ENCODE measurements around the gene GGA1. TPM values are rescaled to one million over a fixed set of nuclear protein-coding genes. Genes with fewer than 3 reads are reported as not detected.

The GGA1 gene
- total RNA-seq, 1 donor from 2014 or later, result 15.7 TPM

DNA sequence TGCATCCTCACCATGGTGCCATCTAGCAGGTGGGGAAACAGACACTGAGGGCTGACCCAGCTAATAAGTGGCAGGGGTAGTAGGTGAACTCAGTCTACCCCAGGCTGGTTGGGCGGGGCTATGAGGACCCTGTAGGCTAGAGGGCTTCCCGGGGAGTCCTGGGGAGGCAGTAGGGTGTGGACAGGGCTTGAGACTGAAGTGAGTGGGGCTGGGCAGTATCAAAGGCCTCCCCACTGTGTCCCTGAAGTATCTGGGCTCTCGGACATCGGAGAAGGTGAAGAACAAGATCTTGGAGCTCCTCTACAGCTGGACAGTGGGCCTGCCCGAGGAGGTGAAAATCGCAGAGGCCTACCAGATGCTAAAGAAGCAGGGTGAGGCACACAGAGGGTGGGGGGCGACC lies 11.4 kb downstream of the GGA1 start:
- Histone ChIP-seq H3K9ac (ENCODE audit: low read depth in 1 of 3, low read length in 3 of 3) (no peak overlapping the region), H3K4me1 (ENCODE audit: control insufficient read depth in 3 of 3, insufficient read depth in 3 of 3, low read length in 3 of 3) (peaks cover 3 to 7% (median 5%) of the 10 kb centered on the region in 3 donors), H3K27ac (ENCODE audit: low read depth, low read length) (no peak overlapping the region), H3K36me3 (ENCODE audit: control insufficient read depth in 3 of 3, insufficient read depth in 3 of 3, low read length in 3 of 3) (peaks cover 44 to 52% (median 48%) of the 10 kb centered on the region in 3 donors), H3K9me3 (ENCODE audit: control insufficient read depth in 3 of 3, low read length in 3 of 3) (no peaks in the 10 kb centered on the region), H3K27me3 (ENCODE audit: control insufficient read depth in 3 of 3, insufficient read depth in 3 of 3, low read length in 3 of 3) (no peaks in the 10 kb centered on the region), H3K4me3 (ENCODE audit: low read length in 3 of 3) (no peak overlapping the region)

DNA sequence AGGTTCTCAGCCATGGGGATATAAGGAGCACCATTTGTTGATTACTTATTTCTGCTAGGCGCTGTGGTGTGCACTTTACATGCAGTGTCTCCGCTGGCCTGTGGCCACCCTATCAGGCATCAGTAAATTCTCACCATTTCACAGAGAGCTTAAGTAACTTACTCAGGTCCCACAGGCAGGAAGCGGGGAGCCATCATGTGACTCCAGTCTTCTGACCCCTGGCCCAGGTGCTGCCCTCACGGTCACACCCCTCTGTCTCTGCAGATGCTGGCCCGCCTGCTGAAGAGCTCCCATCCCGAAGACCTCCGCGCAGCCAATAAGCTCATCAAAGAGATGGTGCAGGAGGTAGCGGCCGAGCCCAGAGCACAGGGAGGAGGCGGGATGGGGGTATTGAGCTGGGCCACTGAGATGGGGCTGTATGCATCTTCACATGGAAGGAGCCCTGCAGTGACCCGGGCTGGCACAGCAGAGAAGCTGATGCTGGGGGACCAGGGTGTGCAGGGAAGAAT lies 12.8 kb downstream of the GGA1 start:
- no peaks in the 10 kb centered on the region for H3K9me3 ChIP-seq (ENCODE audit: control insufficient read depth in 3 of 3, low read length in 3 of 3)
- H3K9ac ChIP-seq (ENCODE audit: low read depth in 1 of 3, low read length in 3 of 3), result no peak overlapping the region
- H3K4me1 ChIP-seq (ENCODE audit: control insufficient read depth in 3 of 3, insufficient read depth in 3 of 3, low read length in 3 of 3), result peaks cover 13 to 19% (median 19%) of the 10 kb centered on the region in 3 donors
- no peaks in the 10 kb centered on the region for H3K27me3 ChIP-seq (ENCODE audit: control insufficient read depth in 3 of 3, insufficient read depth in 3 of 3, low read length in 3 of 3)
- H3K4me3 ChIP-seq (ENCODE audit: low read length in 3 of 3), result no peak overlapping the region
- peaks cover 44 to 45% (median 44%) of the 10 kb centered on the region in 3 donors for H3K36me3 ChIP-seq (ENCODE audit: control insufficient read depth in 3 of 3, insufficient read depth in 3 of 3, low read length in 3 of 3)
- H3K27ac ChIP-seq (ENCODE audit: low read depth, low read length), result no peak overlapping the region

DNA sequence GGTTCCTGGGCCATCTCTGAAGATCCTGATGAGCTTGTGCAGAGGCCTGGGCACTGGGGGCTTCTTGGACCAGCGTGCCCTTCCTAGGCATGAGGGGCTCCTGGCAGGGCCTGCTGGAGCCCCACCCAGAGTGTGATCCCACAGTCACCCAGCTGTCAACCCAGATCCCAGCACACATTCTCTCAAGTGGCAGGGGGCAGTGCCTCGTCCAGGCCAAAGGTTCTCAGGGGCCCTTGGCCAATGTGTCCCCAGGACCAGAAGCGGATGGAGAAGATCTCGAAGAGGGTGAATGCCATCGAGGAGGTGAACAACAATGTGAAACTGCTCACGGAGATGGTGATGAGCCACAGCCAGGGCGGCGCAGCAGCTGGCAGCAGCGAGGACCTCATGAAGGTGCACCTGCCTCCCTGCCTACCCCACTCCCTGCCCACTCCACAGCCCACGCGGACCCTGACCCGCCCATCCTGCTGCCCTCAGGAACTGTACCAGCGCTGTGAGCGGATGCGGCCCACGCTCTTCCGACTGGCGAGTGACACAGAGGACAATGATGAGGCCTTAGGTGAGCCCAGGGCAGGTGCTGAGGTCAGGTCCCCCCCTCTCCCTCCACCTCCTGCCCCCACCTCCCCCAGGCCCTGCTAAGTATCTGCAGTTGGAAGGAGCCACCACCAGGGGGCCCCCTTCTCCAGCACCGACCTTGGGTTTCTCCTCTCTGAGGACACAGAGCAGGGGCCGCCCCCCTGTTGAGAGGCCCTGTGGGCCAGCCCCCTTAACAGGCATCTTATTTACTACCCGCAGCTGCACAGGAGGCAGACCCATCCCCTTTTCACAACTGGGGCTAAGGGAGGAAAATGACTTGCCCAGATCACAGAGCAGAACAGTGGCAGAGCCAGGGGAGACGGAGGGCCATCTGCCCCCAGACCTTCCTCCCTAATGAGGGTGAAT lies 14.7 kb downstream of the GGA1 start:
- H3K27me3 ChIP-seq (ENCODE audit: control insufficient read depth in 3 of 3, insufficient read depth in 3 of 3, low read length in 3 of 3), result no peaks in the 10 kb centered on the region
- H3K36me3 ChIP-seq (ENCODE audit: control insufficient read depth in 3 of 3, insufficient read depth in 3 of 3, low read length in 3 of 3), result peaks cover 30 to 34% (median 32%) of the 10 kb centered on the region in 3 donors
- H3K4me3 ChIP-seq (ENCODE audit: low read length in 3 of 3), result no peak overlapping the region
- no peak overlapping the region for H3K27ac ChIP-seq (ENCODE audit: low read depth, low read length)
- H3K9ac ChIP-seq (ENCODE audit: low read depth in 1 of 3, low read length in 3 of 3), result peak overlapping the region in 1 of 3 donors; percentile 64
- peaks cover 25 to 32% (median 30%) of the 10 kb centered on the region in 3 donors for H3K4me1 ChIP-seq (ENCODE audit: control insufficient read depth in 3 of 3, insufficient read depth in 3 of 3, low read length in 3 of 3)
- no peaks in the 10 kb centered on the region for H3K9me3 ChIP-seq (ENCODE audit: control insufficient read depth in 3 of 3, low read length in 3 of 3)

DNA sequence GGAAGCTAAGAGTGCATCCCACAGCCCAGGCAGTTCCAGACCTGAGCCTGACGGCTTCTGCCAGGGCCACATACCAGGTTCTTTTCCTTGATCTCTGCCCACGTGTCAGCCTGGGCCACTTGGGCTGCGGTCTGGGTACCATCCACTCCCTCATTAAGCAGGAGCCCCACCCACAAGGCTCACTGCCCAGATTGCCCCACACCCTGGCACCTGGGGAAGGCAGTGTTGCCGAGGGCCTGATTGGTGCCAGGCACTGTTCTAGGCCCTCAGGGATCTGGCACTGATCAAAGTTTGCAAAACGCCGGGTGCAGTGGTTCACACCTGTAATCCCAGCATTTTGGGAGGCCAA lies 15.4 kb downstream of the GGA1 start:
- Histone ChIP-seq H3K9ac (ENCODE audit: low read depth in 1 of 3, low read length in 3 of 3) (peak overlapping the region in 1 of 3 donors; percentile 64), H3K9me3 (ENCODE audit: control insufficient read depth in 3 of 3, low read length in 3 of 3) (no peaks in the 10 kb centered on the region), H3K4me3 (ENCODE audit: low read length in 3 of 3) (no peak overlapping the region), H3K4me1 (ENCODE audit: control insufficient read depth in 3 of 3, insufficient read depth in 3 of 3, low read length in 3 of 3) (peaks cover 25 to 32% (median 30%) of the 10 kb centered on the region in 3 donors), H3K27me3 (ENCODE audit: control insufficient read depth in 3 of 3, insufficient read depth in 3 of 3, low read length in 3 of 3) (no peaks in the 10 kb centered on the region), H3K36me3 (ENCODE audit: control insufficient read depth in 3 of 3, insufficient read depth in 3 of 3, low read length in 3 of 3) (peaks cover 28 to 31% (median 30%) of the 10 kb centered on the region in 3 donors), H3K27ac (ENCODE audit: low read depth, low read length) (no peak overlapping the region)

DNA sequence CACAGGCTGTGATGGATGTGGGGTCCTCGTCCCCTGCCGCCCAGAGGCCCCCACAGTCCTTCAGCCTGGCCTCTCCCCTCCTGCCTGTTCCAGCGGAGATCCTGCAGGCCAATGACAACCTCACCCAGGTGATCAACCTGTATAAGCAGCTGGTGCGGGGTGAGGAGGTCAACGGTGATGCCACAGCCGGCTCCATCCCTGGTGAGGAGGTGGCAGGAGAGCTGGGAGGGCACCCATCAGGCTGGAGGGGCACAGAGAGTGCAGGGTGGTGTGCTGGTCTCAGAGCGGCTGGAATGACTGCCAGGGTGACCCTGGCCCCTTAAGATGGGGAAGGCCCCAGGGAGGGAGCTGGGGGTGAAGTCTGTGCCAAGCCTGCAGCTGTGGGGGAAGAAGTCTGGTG lies 16.2 kb downstream of the GGA1 start:
- Histone ChIP-seq H3K36me3 (ENCODE audit: control insufficient read depth in 3 of 3, insufficient read depth in 3 of 3, low read length in 3 of 3) (peaks cover 31 to 36% (median 34%) of the 10 kb centered on the region in 3 donors), H3K4me1 (ENCODE audit: control insufficient read depth in 3 of 3, insufficient read depth in 3 of 3, low read length in 3 of 3) (peaks cover 25 to 32% (median 30%) of the 10 kb centered on the region in 3 donors)

DNA sequence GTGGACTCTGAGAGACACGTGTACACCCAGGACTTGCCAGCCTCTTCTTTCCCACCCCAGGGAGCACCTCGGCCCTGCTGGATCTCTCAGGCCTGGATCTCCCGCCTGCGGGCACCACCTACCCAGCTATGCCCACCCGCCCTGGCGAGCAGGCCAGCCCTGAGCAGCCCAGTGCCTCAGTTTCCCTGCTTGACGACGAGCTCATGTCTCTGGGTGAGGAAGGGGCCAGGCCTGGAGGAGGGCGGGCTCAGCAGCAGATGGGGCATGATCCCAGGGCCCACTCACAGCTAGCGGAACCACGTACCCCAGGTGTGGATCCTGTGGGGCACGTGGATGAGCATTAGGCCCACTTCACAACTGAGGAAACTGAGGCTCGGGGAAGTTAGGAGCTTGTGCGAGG lies 17.1 kb downstream of the GGA1 start:
- Histone ChIP-seq H3K4me1 (ENCODE audit: control insufficient read depth in 3 of 3, insufficient read depth in 3 of 3, low read length in 3 of 3) (peaks cover 25 to 32% (median 30%) of the 10 kb centered on the region in 3 donors), H3K4me3 (ENCODE audit: low read length in 3 of 3) (no peak overlapping the region), H3K27ac (ENCODE audit: low read depth, low read length) (peak overlapping the region; percentile 47), H3K36me3 (ENCODE audit: control insufficient read depth in 3 of 3, insufficient read depth in 3 of 3, low read length in 3 of 3) (peaks cover 28 to 40% (median 33%) of the 10 kb centered on the region in 3 donors), H3K27me3 (ENCODE audit: control insufficient read depth in 3 of 3, insufficient read depth in 3 of 3, low read length in 3 of 3) (no peaks in the 10 kb centered on the region), H3K9me3 (ENCODE audit: control insufficient read depth in 3 of 3, low read length in 3 of 3) (no peaks in the 10 kb centered on the region), H3K9ac (ENCODE audit: low read depth in 1 of 3, low read length in 3 of 3) (peak overlapping the region in 1 of 3 donors; percentile 68)

More for the DNA sequence above, 16.2 kb downstream of the GGA1 start:
- Histone ChIP-seq H3K9ac (ENCODE audit: low read depth in 1 of 3, low read length in 3 of 3) (peak overlapping the region in 1 of 3 donors; percentile 25), H3K9me3 (ENCODE audit: control insufficient read depth in 3 of 3, low read length in 3 of 3) (no peaks in the 10 kb centered on the region), H3K27ac (ENCODE audit: low read depth, low read length) (no peak overlapping the region), H3K27me3 (ENCODE audit: control insufficient read depth in 3 of 3, insufficient read depth in 3 of 3, low read length in 3 of 3) (no peaks in the 10 kb centered on the region), H3K4me3 (ENCODE audit: low read length in 3 of 3) (no peak overlapping the region)

DNA sequence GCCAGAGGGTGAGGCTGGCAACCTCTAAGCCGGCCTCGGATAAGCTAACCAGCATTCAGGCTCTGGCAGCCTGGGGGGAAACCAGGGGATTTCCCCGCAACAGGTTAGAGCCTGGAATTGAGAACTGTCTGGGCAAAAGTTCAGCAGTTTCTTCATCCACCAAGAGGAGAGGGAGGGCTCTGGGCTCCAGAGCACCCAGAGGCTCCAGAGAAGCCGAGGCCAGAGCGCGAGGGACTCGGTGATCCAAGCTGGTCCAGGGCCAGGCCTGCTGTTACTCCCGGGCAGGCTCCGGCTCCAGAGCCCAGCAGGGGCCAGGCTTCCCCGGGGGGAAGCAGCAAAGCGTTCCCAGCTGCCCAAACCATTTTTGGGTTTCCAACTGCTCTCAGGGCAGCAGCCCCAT lies 17.5 kb downstream of the GGA1 start:
- Histone ChIP-seq H3K27ac (ENCODE audit: low read depth, low read length) (peak overlapping the region; percentile 47), H3K27me3 (ENCODE audit: control insufficient read depth in 3 of 3, insufficient read depth in 3 of 3, low read length in 3 of 3) (no peaks in the 10 kb centered on the region), H3K4me3 (ENCODE audit: low read length in 3 of 3) (no peak overlapping the region), H3K9ac (ENCODE audit: low read depth in 1 of 3, low read length in 3 of 3) (peak overlapping the region in 1 of 3 donors; percentile 68), H3K9me3 (ENCODE audit: control insufficient read depth in 3 of 3, low read length in 3 of 3) (no peaks in the 10 kb centered on the region), H3K36me3 (ENCODE audit: control insufficient read depth in 3 of 3, insufficient read depth in 3 of 3, low read length in 3 of 3) (peaks cover 28 to 43% (median 32%) of the 10 kb centered on the region in 3 donors), H3K4me1 (ENCODE audit: control insufficient read depth in 3 of 3, insufficient read depth in 3 of 3, low read length in 3 of 3) (peaks cover 25 to 32% (median 30%) of the 10 kb centered on the region in 3 donors)

DNA sequence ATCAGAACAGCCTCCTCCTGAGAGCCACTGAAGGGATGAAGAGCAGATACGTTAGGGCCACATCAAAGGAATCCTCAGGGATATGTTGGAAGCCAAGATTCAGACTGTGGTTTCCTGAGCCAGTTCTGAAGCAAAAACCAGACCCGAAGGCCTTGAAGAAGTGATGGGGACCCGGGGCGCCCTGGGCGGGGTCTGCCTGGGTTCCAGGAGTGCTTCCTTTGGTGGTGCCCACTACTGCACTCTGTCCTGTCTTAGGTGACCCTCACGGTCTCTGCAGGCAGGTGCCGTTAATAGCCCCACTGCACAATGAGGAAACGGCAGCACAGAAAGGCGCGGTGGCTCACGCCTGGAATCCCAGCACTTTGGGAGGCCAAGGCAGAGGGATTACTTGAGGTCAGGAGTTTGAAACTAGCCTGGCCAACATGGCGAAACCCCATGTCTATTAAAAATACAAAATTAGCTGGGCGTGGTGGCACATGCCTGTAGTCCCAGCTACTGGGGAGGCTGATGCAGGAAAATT lies 18.0 kb downstream of the GGA1 start:
- Histone ChIP-seq H3K9me3 (ENCODE audit: control insufficient read depth in 3 of 3, low read length in 3 of 3) (no peaks in the 10 kb centered on the region), H3K27ac (ENCODE audit: low read depth, low read length) (peak overlapping the region; percentile 47), H3K4me3 (ENCODE audit: low read length in 3 of 3) (no peak overlapping the region), H3K9ac (ENCODE audit: low read depth in 1 of 3, low read length in 3 of 3) (no peak overlapping the region), H3K4me1 (ENCODE audit: control insufficient read depth in 3 of 3, insufficient read depth in 3 of 3, low read length in 3 of 3) (peaks cover 25 to 32% (median 30%) of the 10 kb centered on the region in 3 donors), H3K36me3 (ENCODE audit: control insufficient read depth in 3 of 3, insufficient read depth in 3 of 3, low read length in 3 of 3) (peaks cover 23 to 47% (median 30%) of the 10 kb centered on the region in 3 donors), H3K27me3 (ENCODE audit: control insufficient read depth in 3 of 3, insufficient read depth in 3 of 3, low read length in 3 of 3) (no peaks in the 10 kb centered on the region)

DNA sequence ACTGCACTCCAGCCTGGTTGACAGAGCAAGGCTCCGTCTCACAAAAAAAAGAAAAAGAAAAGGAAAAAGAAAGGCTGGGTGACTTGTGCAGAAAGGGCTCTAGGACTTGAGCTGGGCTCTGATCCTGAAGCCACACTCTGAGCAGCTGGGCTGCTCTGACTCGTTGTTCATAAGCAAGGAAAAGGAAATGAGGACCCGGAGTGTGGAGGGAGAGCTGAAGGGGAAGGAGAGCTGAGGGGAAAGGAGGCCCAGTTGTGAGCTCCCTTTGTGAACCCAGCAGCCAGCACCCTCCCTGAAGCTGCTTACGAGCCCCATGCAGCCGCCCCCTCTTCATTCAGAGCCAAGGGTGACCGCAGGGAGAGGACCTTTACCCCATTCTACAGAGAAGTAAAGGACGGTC lies 18.5 kb downstream of the GGA1 start:
- H3K36me3 ChIP-seq (ENCODE audit: control insufficient read depth in 3 of 3, insufficient read depth in 3 of 3, low read length in 3 of 3), result peaks cover 23 to 49% (median 30%) of the 10 kb centered on the region in 3 donors
- H3K9me3 ChIP-seq (ENCODE audit: control insufficient read depth in 3 of 3, low read length in 3 of 3), result no peaks in the 10 kb centered on the region
- H3K4me3 ChIP-seq (ENCODE audit: low read length in 3 of 3), result no peak overlapping the region
- no peak overlapping the region for H3K27ac ChIP-seq (ENCODE audit: low read depth, low read length)
- H3K9ac ChIP-seq (ENCODE audit: low read depth in 1 of 3, low read length in 3 of 3), result peak overlapping the region in 1 of 3 donors; percentile 45
- no peaks in the 10 kb centered on the region for H3K27me3 ChIP-seq (ENCODE audit: control insufficient read depth in 3 of 3, insufficient read depth in 3 of 3, low read length in 3 of 3)
- H3K4me1 ChIP-seq (ENCODE audit: control insufficient read depth in 3 of 3, insufficient read depth in 3 of 3, low read length in 3 of 3), result peaks cover 25 to 32% (median 30%) of the 10 kb centered on the region in 3 donors

DNA sequence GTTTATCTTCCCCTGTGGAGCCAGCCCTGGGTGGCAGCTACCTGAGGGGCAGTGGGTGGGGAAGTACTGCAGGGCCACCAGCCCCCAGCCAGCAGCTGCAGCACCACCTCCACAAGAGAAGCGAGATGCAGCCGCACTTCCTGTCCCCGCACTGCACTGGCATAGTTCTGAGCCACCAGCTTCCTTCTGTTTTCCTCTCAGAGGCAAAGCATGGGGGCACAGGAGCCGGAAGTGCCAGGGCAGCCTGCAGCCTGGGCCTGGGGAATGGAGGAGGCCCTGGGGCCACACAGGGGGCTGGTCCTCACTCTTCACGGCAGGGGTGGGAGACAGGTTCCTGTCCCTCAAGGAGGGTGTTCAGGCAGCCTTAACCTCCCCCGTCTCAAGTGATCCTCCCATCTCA lies 18.9 kb downstream of the GGA1 start:
- Histone ChIP-seq H3K27ac (ENCODE audit: low read depth, low read length) (no peak overlapping the region), H3K9ac (ENCODE audit: low read depth in 1 of 3, low read length in 3 of 3) (peak overlapping the region in 1 of 3 donors; percentile 45), H3K4me3 (ENCODE audit: low read length in 3 of 3) (no peak overlapping the region), H3K9me3 (ENCODE audit: control insufficient read depth in 3 of 3, low read length in 3 of 3) (no peaks in the 10 kb centered on the region), H3K36me3 (ENCODE audit: control insufficient read depth in 3 of 3, insufficient read depth in 3 of 3, low read length in 3 of 3) (peaks cover 23 to 49% (median 32%) of the 10 kb centered on the region in 3 donors), H3K4me1 (ENCODE audit: control insufficient read depth in 3 of 3, insufficient read depth in 3 of 3, low read length in 3 of 3) (peaks cover 25 to 34% (median 31%) of the 10 kb centered on the region in 3 donors), H3K27me3 (ENCODE audit: control insufficient read depth in 3 of 3, insufficient read depth in 3 of 3, low read length in 3 of 3) (no peaks in the 10 kb centered on the region)

Measured in skeletal muscle tissue (tissue), 4 donors.